Left cardiac atrium (tissue), 4 donors: ENCODE data around the gene COPS3. TPM values are rescaled to one million over a fixed set of nuclear protein-coding genes. Genes with fewer than 3 reads are reported as not detected.
A peak's percentile ranks its signal among the peaks of the same experiment; 100 is the strongest.

Source experiments
- ATAC-seq, 2 donors: fragments of 200-7000 bp; cut with Tn5 transposase; one replicate each; pipeline ENCODE4 v1.9.1; 2020; ENCODE audit warnings: mild to moderate bottlenecking in 2 of 2, moderate library complexity in 2 of 2
- DNase-seq: peaks from one replicate; pipeline ENCODE4 v3.0.0-alpha.2; 2020
- intact Hi-C, 2 donors: fragments of 100-400 bp; cut with DNase I; formaldehyde crosslinking; loops; one replicate each; pipeline versions ENCODE4 v1.14.1 to v1.15.1; 2022 to 2023
- long read RNA-seq: library from polyadenylated mRNA; unstranded; transcript quantifications from one replicate; pipeline ENCODE4 v2.0.0, GENCODE V29; 2021
- total RNA-seq, 2 donors: library from RNA; stranded (reverse); fragmentation: NEBNext Ultra II Directional; extraction: Animal tissue kit (Norgen Biotek cat#: 25700); gene quantifications; one replicate each; pipeline ENCODE4 v1.2.1, GENCODE V29; 2021
- donor health status: DM: no; HTN: yes; CAD: no.
- donor health status: DM: no; HTN: yes; CAD: no; lungs with severe emphysema.
- donor health status: DM: yes; HTN: yes; CAD: no.
- donor health status: Dilated cardiomyopathy.

The COPS3 gene
- 10 to 100 TPM; 55.6 to 60.3 TPM for total RNA-seq
- long read RNA-seq, transcript COPS3-201 (12 exons, 1,641 nt) = major isoform, 74 of 96 reads
- long read RNA-seq, partial matches to known transcripts = 3 of 96 reads
- long read RNA-seq, other reads (novel, unspliced or antisense) = 18 of 96 reads

DNA sequence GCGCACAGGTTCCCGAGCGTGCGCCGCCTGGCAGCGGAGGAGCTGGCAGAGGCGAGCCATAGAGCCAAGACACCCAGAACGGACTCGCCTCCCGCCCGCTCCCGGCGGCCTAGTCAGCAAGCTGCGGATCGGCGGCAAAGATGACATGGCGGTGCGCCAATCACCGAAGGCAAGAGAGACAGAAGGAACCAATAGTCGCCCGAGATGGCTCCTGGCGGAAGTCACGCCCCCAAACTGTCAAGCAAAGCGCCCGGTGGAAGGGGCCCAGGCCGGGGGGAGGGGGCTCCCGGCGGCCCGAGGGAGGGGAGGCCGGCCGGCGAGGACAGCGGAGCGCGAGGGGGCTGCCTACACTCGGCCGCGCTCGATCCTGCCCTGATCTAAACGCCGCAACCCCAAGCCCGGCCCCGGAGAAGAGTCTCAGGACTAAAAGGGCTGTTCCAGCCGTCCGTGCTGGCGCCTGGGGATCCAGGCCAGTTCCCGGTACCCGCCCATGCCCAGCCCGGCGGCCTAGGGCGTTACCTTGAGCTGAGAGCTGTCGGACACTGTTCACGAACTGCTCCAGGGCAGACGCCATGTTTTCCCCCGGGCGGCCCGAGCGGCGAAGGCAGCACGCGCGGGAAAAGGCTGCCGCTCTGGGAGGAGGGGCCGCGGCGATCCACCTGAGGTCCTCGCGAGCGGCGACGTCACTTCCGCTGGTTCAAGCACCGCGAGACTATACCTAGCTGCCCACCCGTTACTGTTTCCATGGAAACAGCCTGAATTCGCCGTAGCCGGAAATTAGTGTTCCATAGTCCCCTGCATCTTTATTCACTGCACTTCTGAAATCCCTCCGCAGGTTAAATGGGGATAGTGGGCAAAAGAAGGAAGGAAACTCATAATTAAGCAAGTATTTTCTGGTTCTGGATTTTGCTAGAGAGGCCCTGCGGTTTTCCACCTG lies at the start of gene COPS3:
COPS3 (minus strand) TSS at position 634 of the 937 bp plus-strand sequence; CDS start at position 574, 60 bp downstream.
- intact Hi-C loops = no loop called here
- peak; percentile 99 for DNase-seq

DNA sequence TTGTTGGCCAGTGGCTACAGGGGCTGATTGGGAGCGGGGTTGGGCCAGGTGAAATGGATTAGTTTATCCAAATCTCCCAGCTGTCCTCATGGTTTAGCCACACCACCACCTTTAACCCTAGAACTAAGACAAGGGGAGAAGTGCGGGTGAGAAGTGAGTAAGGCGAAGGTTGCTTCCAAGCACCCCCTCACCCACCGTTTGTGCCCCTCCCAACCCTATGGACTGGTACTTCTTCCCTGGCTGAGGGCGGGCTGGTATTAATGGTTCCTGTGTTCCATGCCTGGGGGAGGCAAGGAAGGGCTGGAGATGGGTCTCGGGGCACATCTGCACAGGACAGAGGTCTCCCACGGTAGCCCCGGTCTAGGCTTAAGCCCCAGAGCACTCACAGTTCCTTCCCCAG lies 47.2 kb upstream of the COPS3 start:
- DNase-seq (no peak), ATAC-seq (no peak)
- intact Hi-C loops = no loop called here

More for the DNA sequence above, at the start of gene COPS3:
- peak; percentile 97 to 98 for ATAC-seq

DNA sequence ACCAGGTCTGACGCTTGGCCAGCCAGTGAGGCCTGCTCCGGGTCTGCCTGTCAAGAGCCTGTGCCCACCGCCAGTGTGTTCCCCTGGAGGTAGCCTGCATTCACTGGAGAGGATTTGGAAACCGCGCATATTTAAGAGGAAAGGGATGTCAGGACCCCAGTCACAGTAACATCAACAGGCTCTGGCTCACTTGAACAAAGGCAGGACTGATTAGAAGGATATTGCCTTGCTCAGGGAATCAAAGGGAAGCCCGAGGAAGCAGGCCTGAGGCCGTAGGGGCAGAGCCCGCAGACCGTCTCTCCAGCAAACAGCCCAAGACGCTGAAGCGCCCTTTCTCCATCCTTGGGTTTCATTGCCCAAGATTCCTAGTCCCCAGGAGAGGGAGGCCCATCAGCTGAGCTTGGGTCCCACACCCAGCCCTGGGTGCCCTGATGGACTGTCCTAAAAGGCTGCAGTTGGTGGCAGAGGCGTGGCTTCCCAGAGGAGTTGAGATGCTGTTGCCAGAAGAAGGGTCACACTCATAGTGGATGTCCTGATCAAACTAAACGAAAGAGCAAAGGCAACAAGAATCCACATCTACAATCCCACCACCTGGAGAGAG lies 45.3 kb upstream of the COPS3 start:
- ATAC-seq = no peak
- DNase-seq = no peak
- intact Hi-C loops = no loop called here

DNA sequence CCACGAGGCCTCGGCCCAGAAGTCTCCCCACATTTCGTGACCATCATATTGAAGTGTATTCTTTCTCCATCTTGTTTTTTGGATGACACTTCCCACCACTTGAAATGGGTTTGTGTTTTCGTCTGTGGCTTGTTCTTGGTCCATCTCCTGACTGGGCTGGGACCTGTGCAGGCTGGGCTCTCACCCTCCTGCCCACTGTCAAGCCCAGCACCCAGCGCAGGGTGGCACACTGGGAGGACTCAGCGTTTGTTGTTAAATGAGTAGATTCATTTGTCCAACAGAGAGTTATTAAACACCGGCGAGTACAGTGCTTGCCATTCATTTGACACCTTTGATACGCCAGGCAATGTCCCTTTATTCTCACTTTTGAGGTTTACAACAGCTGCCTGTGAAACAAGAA lies 44.8 kb upstream of the COPS3 start:
- ATAC-seq (no peak), DNase-seq (no peak)
- intact Hi-C loops = no loop called here

DNA sequence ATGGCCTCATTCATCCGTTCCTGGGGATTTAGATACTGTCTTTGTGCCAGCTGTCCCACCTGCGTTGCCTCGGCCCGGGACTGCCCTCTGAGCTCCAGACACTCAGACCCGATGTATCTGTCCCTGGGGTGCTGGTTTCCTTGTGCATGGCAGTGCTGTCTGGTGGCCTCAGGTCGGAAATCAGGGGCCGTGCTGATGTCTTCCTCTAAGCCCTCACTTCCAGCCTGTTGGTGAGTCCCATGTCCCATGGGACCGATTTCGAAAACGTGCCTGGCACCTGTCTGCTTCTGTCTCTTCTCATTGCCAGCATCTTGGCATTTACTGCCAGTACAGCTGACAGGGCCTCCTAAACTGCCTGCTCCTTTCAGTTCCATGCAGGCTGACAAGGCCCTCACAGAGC lies 44.2 kb upstream of the COPS3 start:
- DNase-seq = no peak
- no peak for ATAC-seq
- intact Hi-C loops = no loop called here

DNA sequence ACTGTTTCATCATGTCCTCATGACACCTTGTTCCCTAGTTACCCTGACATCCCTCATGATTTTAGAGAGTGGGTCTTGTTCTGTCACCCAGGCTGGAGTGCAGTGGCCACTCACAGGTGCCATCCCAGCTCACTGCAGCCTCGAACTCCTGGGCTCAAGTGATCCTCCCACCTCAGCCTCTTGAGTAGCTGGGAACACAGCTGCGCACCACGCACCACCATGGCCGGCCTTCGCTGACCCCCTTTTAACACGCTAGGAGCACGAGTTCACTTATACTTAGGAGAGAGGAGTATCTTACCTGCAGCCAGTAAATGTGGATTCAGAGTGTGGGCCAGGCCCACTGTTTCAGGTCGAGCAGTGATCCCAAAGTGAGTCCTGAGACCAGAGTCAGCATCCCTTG lies 43.6 kb upstream of the COPS3 start:
- intact Hi-C loops = no loop called here
- DNase-seq (no peak), ATAC-seq (no peak)

DNA sequence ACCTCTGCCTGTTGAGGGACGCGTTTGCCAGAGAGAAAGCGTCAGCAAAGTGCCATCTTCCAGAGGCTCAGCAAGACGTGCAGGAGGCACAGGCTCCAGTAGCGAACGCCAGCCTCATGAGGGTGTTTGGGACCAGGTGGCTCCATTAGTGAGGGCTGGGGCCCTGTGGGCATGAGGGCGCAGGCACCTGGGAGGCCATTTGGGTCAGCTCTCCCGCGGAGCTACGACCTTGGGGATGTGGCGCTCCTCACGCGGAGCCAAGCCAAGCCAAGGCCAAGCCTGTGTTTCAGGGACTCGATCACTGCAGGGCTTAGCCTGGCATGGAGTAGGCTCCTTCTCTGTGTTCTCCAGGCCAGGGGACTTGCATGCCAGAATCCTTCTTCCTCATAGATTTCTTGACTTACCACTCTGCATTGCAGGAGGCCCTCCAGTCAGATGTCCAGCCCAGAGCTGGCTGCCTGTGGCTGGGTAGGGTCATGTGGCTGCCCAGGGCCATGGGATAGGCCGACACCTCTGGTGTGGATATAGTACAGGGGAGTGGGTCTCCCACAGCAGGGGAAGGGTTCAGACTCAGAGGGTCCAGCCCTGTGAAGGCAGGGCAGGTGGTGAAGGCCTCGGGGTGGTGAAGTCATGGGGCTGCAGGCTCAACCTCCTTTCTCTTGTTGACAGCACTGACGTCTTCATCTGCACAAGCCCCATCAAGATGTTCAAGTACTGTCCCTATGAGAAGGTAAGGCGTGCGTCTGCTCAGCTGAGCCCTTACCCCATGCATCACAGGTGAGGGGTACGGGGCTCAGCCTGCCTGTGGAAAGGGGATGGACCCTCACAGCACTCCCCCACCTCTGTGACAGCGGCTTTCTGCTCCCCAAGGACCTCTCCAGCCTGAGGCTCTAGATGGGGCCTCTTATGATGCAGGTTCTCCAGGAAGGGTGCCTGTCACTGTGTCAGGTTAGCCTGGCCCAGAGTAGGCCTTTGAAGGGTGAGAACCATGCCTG lies 41.8 kb upstream of the COPS3 start:
- ATAC-seq = peak in 1 of 2 donors; percentile 12
- intact Hi-C loops = no loop called here
- no peak for DNase-seq

DNA sequence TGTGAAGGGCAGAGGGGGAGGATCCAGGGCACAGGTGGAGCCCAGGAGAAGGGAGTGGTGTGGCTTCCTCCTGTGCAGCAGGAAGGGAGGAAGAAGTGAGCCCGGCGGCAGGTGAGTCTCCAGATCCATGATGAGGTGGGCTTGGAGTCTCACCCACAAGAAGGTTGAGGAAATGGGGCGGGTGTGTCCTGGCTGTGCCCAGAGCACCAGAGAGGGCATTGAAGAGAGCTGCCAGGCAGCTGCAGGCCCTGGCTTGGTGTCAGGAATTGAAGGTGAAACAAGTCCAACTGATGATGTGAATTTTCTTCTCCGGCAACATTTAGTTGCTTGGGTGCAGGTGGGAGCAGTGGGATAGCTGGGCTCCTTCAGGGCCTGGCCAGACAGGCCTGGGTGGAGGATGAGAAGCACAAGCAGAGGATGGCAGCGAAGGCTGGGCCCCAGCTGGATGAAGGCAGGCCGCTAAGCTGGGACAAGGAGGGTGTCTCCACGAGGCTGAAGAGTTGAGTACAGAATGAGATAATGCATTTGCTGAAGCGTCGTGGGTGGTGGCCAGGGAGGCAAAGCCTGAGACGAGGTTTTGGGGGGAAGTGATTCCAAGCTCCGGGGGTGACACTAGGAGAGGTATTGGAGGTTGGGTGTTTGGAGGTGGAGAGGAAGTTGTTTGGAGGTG lies 40.4 kb upstream of the COPS3 start:
- DNase-seq (no peak), ATAC-seq (no peak)
- intact Hi-C loops = no loop called here

DNA sequence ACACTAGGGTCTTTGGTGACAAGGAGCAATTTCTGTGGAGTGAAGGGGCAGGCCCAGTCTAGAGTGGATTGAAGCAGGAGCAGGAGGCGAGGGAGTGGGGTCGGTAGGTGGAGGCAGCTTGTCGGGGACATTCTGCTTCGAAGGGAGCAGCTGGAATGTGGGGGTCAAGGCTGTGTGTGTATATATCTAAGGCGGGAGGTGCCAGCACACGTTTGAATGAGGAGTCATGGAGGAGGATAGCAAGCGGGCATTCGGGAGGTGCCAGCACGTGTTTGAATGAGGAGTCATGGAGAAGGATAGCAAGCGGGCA lies 39.8 kb upstream of the COPS3 start:
- no peak for DNase-seq
- ATAC-seq = peak in 1 of 2 donors; percentile 48
- intact Hi-C loops = no loop called here

DNA sequence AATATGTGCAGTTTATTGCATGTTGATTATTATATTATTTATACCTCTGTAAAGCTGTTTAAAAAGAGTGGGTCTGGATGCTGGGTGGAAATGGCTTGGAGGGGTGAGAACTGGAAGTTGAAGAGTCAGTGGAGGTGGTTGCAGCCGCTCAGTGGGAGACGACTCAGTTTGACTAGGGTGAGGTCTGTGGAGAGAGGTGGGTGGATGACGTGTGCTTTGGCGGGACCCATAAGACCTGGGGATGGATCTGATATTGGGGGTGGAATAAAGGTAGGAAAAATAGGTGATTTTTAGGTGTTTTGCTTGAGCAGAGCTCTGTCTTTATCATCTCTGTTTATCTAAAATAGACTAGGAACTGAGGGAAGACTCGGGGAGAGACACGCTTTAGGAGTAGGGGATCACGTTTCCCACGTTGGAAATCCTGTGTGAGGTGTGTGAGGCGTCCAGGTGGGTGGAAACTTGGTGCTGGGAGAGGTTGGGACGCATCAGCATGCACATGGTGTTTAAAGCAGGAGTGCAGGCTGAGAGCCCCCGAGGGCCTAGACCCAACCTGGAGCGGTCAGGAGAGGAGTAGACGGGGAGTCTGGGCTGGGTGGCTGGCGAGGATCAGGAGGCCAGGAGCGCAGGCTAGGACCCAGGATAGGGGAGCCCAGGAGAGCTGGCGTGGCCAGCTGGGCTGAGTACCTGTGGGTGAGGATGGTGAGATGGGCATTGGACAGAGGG lies 39.3 kb upstream of the COPS3 start:
- DNase-seq (no peak), ATAC-seq (no peak)
- intact Hi-C loops = no loop called here

DNA sequence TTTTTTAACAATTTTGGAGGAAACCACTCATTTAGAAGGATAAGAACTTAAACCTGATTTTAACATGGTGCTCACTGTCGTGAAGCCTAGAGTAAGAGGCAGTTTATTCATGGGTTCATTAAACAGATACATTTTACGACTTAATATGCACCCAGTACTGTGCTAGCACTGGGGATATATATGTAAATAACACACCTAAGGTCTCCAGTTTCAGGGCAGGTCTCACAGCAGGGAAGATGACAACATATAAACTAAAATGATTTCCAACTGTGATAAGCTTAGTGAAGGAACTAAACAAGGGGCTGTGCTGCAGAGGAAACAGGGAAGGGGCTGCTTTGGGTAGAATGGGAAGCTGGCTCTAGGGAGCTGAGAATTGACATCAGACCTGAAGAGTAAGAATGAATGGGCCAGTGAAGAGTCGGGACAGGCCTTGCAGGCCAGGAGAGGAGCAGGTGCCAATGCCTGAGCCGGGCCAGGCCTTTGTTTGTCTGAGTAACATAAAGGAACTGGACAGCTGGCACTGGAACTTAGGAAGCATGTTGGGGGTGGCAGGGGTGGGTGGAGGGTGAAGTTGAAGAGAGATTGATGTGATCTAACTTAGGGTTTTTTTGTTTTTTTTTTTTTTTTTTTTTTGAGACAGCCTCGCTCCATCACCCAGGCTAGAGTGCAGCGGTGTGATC lies 34.2 kb upstream of the COPS3 start:
- intact Hi-C loops = no loop called here
- ATAC-seq = no peak
- no peak for DNase-seq

DNA sequence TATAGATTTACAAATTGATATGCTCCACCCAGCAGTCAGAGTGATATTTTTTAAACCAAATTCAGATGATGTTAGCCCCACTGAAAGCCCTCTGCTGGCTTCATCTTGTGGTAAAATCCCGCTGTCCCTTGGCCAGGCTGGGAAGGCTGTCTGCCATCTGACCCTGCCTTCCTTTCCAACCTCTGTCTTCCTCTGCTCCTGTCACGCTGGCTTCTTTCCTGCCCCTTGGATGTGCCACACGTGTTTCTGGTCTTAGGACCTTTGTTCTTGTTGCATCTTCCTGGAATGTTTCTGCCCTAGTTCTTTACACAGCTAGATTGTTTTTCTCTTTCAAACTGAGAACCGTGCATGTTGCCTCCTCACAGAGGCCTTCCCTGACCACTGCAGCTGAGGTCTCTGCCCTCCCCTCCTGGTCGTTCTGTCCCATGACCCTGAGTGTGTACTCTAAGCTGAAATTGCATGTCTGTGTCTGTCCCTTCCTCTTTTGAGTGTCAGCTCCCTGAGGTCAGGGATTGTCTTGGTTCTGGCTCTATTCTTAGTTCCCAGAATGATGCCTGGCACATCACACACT lies 33.5 kb upstream of the COPS3 start:
- intact Hi-C loops = loop anchor here in 1 of 2 donors (5.0 kb wide), 1 partner anchor 307 kb away; no protein-coding TSS in a partner anchor
- ATAC-seq (no peak), DNase-seq (no peak)

DNA sequence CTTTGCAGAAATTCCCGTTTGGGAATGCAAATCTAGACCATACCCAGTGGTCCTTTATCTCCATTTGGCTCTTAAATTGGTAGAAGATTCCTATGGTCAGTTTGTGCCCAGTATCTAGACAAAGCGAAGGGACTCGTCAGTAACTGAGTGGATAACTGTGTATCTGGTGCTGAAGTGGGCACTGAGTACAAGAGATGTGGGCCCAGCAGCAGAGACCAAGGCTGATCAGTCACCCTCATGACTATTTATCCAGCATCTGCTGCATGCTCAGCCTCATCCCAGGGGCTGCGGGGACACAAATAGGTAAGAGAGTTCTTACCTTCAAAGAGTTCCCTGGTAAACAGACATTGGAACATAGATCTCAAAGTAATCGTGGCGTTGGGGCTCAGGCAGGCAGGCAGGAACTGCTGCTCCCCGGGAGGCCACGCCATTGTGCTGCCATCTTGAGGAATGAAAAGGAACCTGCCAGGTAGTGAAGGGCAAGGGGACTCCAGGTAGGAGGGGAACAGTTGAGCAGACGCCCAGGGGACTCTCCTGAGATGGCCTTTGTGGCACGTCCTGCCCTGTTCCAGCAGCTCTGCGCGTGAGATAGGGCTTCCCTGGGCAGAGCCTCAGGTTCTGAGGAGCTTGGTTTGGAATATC lies 32.4 kb upstream of the COPS3 start:
- no peak for DNase-seq
- ATAC-seq = peak; percentile 48 to 72
- intact Hi-C loops = loop anchor here in 1 of 2 donors (5.0 kb wide), 1 partner anchor 306 kb away; no protein-coding TSS in a partner anchor

DNA sequence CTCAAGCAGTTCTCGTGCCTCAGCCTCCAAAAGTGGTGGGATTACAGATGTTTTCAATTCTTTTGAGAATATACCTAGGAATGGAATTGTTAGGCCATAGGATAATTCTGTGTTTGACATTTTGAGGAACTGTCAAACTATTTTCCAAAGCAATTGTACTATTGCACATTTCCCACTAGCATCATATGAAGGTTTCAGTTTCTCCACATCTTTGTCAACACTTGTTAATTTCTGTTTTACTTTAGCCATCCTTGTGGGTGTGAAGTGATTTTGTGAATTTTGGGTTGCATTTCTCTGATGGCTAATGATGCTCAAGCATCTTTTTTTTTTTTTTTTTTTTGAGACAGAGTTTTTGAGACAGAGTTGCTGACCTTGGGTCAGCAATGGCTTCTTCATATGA lies 28.3 kb upstream of the COPS3 start:
- no peak for DNase-seq
- intact Hi-C loops = no loop called here

DNA sequence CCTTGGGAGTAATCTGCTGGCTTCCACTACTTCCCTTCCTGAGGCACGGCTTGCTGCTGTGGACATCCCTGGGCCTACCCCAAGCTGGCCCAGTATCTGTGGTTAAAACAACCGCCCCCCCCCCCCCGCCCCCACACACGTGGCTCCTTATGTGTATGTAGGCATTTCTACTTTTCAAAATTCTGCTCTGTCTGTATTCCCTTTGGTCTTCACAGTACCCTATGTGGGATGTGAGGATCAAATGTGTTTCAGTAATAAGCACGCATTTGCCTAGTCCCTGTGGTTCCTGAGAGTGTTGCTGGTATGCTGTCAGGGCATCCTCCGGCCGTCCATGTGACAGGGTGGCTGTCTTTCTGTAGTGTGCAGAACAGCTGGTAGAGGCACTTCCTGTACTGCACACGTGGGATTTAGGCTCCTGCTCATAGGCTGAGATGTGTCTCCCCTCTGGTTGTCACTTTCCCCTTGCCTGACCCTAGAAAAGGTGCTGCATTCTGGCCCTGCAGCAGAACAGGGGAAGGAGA lies 24.3 kb upstream of the COPS3 start:
- DNase-seq (no peak), ATAC-seq (peak; percentile 5 to 10)
- intact Hi-C loops = no loop called here

More for the DNA sequence above, 28.3 kb upstream of the COPS3 start:
- ATAC-seq = no peak

DNA sequence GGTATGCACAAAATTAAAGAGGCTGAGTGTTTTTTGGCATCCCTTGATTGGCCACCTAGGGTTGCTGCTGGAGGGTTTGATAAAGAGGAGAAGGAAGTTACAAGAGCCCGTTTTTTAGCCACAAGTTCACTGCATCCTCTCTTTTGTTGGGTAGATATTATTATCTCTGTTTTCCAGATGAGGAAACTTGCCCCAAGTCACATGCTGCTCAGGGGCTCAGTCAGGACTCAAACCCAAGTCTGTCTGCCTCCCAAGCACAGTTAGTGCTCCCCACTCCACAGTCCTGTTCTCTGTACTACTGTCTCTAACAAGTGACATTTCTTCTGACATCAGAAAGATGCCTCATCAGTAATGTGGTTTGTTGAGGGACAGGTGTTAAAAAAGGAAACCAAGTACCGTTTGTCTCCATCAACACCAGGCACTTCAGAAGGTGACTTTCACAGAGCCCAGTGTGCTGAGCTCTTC lies 23.5 kb upstream of the COPS3 start:
- DNase-seq = no peak
- intact Hi-C loops = no loop called here
- ATAC-seq = peak in 1 of 2 donors; percentile 2
